ENCODE results near the gene SLC25A21. TPM values are rescaled to one million over a fixed set of nuclear protein-coding genes. Genes with fewer than 3 reads are reported as not detected.

Gene SLC25A21
- total RNA-seq, 4 donors from 2014 or later, result 0.67 to 2.1 (median 0.91) TPM

- no peak overlapping the region for H3K27ac ChIP-seq
- H3K27me3 ChIP-seq, result peaks cover 0 to 100% (median 22%) of the 10 kb centered on the region in 4 donors
- intact Hi-C loops (cut with DNase I), result loop anchor here (10.0 kb wide), 1 partner anchor 501 kb away; no protein-coding TSS in a partner anchor
- peaks cover 0 to 8% (median 0%) of the 10 kb centered on the region in 3 donors for H3K36me3 ChIP-seq
- TF ChIP-seq POLR2A (IDR thresholded peaks at IDR 0.05), result no peak
- no peak for TF ChIP-seq CTCF (IDR thresholded peaks at IDR 0.05)
- DNase-seq, result no peak
- 59% methylated on average over 3 of the region's 3 CpGs for WGBS, 2 donors
- no peaks in the 10 kb centered on the region for H3K9me3 ChIP-seq
- no peak overlapping the region for H3K4me3 ChIP-seq
- peaks cover 3 to 57% (median 4%) of the 10 kb centered on the region in 3 donors for H3K4me1 ChIP-seq
Measured at GRCh38 chr14:36653413-36653812, 519.0 kb downstream of the SLC25A21 start.

GRCh38 chr14:36652542-36653201, 519.7 kb downstream of the SLC25A21 start:
- DNase-seq, result no peak
- H3K27ac ChIP-seq, result no peak overlapping the region
- peaks cover 0 to 100% (median 24%) of the 10 kb centered on the region in 4 donors for H3K27me3 ChIP-seq
- no peaks in the 10 kb centered on the region for H3K9me3 ChIP-seq
- intact Hi-C loops (cut with DNase I), result loop anchor here (10.0 kb wide), 1 partner anchor 502 kb away; no protein-coding TSS in a partner anchor
- peaks cover 6 to 57% (median 8%) of the 10 kb centered on the region in 3 donors for H3K4me1 ChIP-seq
- H3K4me3 ChIP-seq, result no peak overlapping the region
- no peak for TF ChIP-seq CTCF (IDR thresholded peaks at IDR 0.05)
- no peak for TF ChIP-seq POLR2A (IDR thresholded peaks at IDR 0.05)
- H3K36me3 ChIP-seq, result peaks cover 0 to 8% (median 0%) of the 10 kb centered on the region in 3 donors

- Histone ChIP-seq H3K4me3 (no peak overlapping the region), H3K27me3 (peaks cover 0 to 100% (median 11%) of the 10 kb centered on the region in 4 donors), H3K27ac (peak overlapping the region in 1 of 4 donors; percentile 13), H3K4me1 (peaks cover 8 to 51% (median 10%) of the 10 kb centered on the region in 3 donors), H3K36me3 (peaks cover 0 to 8% (median 0%) of the 10 kb centered on the region in 3 donors), H3K9me3 (no peaks in the 10 kb centered on the region)
- intact Hi-C loops (cut with DNase I), result loop anchor here (10.0 kb wide), 1 partner anchor 505 kb away; no protein-coding TSS in a partner anchor
- TF ChIP-seq CTCF (IDR thresholded peaks at IDR 0.05), result no peak
- no peak for TF ChIP-seq POLR2A (IDR thresholded peaks at IDR 0.05)
- no peak for DNase-seq
- 42 to 44% methylated on average over 4 of the region's 4 CpGs for WGBS, 2 donors
Measured at GRCh38 chr14:36649872-36650650, 522.3 kb downstream of the SLC25A21 start.

GRCh38 chr14:36647824-36648753, 524.3 kb downstream of the SLC25A21 start:
- H3K4me3 ChIP-seq, result peak overlapping the region; percentile 52 to 66 (median 62)
- WGBS, 2 donors, result 2 to 7% methylated on average over 31 to 36 of the region's 62 CpGs
- no peak for DNase-seq
- H3K27me3 ChIP-seq, result peaks cover 0 to 92% (median 4%) of the 10 kb centered on the region in 4 donors
- TF ChIP-seq CTCF (IDR thresholded peaks at IDR 0.05), result peak in 5 of 6 experiments; percentile 47 to 74 (median 61)
- peak in 1 of 4 donors; percentile 19 for TF ChIP-seq POLR2A (IDR thresholded peaks at IDR 0.05)
- H3K36me3 ChIP-seq, result no peaks in the 10 kb centered on the region
- intact Hi-C loops (cut with DNase I), result no loop called here
- peak overlapping the region; percentile 63 to 94 (median 82) for H3K27ac ChIP-seq
- no peaks in the 10 kb centered on the region for H3K9me3 ChIP-seq
- H3K4me1 ChIP-seq, result peaks cover 8 to 42% (median 10%) of the 10 kb centered on the region in 3 donors

All from esophagus squamous epithelium (tissue), 5 donors.